ENCODE measurements around the gene F7.

The F7 gene

GRCh38 chr13:113138792-113139551 lies 33.4 kb downstream of the F7 start:
- no peak for DNase-seq (ENCODE audit: low spot score)

GRCh38 chr13:113139577-113139976 lies 34.0 kb downstream of the F7 start:
- no peak for DNase-seq (ENCODE audit: low spot score)

- no peak for DNase-seq (ENCODE audit: low spot score)
Measured at GRCh38 chr13:113140677-113141600, 35.3 kb downstream of the F7 start.

GRCh38 chr13:113141601-113141970 lies 36.0 kb downstream of the F7 start:
- DNase-seq (ENCODE audit: low spot score) = no peak

GRCh38 chr13:113142876-113143275 lies 37.3 kb downstream of the F7 start:
- no peak for DNase-seq (ENCODE audit: low spot score)

GRCh38 chr13:113143466-113144254 lies 38.1 kb downstream of the F7 start:
- DNase-seq (ENCODE audit: low spot score) = no peak

GRCh38 chr13:113144255-113144629 lies 38.7 kb downstream of the F7 start:
- DNase-seq (ENCODE audit: low spot score) = no peak

- no peak for DNase-seq (ENCODE audit: low spot score)
Measured at GRCh38 chr13:113145496-113145895, 39.9 kb downstream of the F7 start.

- no peak for DNase-seq (ENCODE audit: low spot score)
Measured at GRCh38 chr13:113145911-113146598, 40.5 kb downstream of the F7 start.

GRCh38 chr13:113146750-113147149 lies 41.2 kb downstream of the F7 start:
- no peak for DNase-seq (ENCODE audit: low spot score)

- DNase-seq (ENCODE audit: low spot score) = no peak
Measured at GRCh38 chr13:113147206-113147605, 41.6 kb downstream of the F7 start.

GRCh38 chr13:113148407-113148806 lies 42.8 kb downstream of the F7 start:
- no peak for DNase-seq (ENCODE audit: low spot score)

GRCh38 chr13:113148940-113149503 lies 43.4 kb downstream of the F7 start:
- DNase-seq (ENCODE audit: low spot score) = no peak

- DNase-seq (ENCODE audit: low spot score) = no peak
Measured at GRCh38 chr13:113149711-113150549, 44.3 kb downstream of the F7 start.

- no peak for DNase-seq (ENCODE audit: low spot score)
Measured at GRCh38 chr13:113150550-113151365, 45.2 kb downstream of the F7 start.

- DNase-seq (ENCODE audit: low spot score) = peak; percentile 16
Measured at GRCh38 chr13:113151745-113152690, 46.4 kb downstream of the F7 start.

GRCh38 chr13:113152691-113152983 lies 47.0 kb downstream of the F7 start:
- DNase-seq (ENCODE audit: low spot score) = no peak

GRCh38 chr13:113152984-113153809 lies 47.6 kb downstream of the F7 start:
- DNase-seq (ENCODE audit: low spot score) = no peak
